Measurements from ENCODE around the gene ATG5.
"Not testable (repeated sequence)": the region's sequence is repeated elsewhere in the genome, so short reads cannot be mapped to it uniquely, and the experiment has no call there.

Gene ATG5

GRCh38 chr6:106243261-106243660 lies 82.3 kb downstream of the ATG5 start:
- Histone ChIP-seq H3K9me3 (ENCODE audit: insufficient read depth, low read depth, low read length) (no peaks in the 10 kb centered on the region), H3K4me2 (ENCODE audit: low read depth, low read length, poor library complexity, severe bottlenecking) (no peak overlapping the region), H4K20me1 (ENCODE audit: insufficient read depth, low read length, poor library complexity, severe bottlenecking) (no peaks in the 10 kb centered on the region), H3K4me3 (ENCODE audit: low read length, poor library complexity, severe bottlenecking) (no peak overlapping the region), H3K79me2 (ENCODE audit: insufficient read depth, low read length) (0 out of 2 replicates have a peak, but pooled peaks cover 2% of the 10 kb centered on the region), H2AFZ (ENCODE audit: low read length) (no peak overlapping the region), H3K4me1 (ENCODE audit: insufficient read depth, low read length, poor library complexity, severe bottlenecking) (no peaks in the 10 kb centered on the region), H3K9ac (ENCODE audit: low read depth, low read length, poor library complexity, severe bottlenecking) (no peak overlapping the region), H3K36me3 (ENCODE audit: insufficient read depth, low read length) (peaks cover 33% of the 10 kb centered on the region; the same call in 1 of the 2 replicates), H3K27me3 (ENCODE audit: insufficient read depth, low read length, poor library complexity, severe bottlenecking) (no peaks in the 10 kb centered on the region), H3K9me2 (replicated peaks; ENCODE audit: low read depth, low read length) (no peaks in the 10 kb centered on the region), H3F3A (ENCODE audit: low read depth) (no peaks in the 10 kb centered on the region)
- TF ChIP-seq EZH2phosphoT487 (IDR thresholded peaks at IDR 0.05; ENCODE audit: borderline replicate concordance) (no peak), CTCF (conservative IDR thresholded peaks at IDR 0.05; ENCODE audit: low read length) (no peak)

GRCh38 chr6:106241498-106241897 lies 84.1 kb downstream of the ATG5 start:
- H3K79me2 ChIP-seq (ENCODE audit: insufficient read depth, low read length), result 0 out of 2 replicates have a peak, but pooled peaks cover 4% of the 10 kb centered on the region
- H3K36me3 ChIP-seq (ENCODE audit: insufficient read depth, low read length), result peaks cover 22% of the 10 kb centered on the region; the same call in 1 of the 2 replicates

DNA sequence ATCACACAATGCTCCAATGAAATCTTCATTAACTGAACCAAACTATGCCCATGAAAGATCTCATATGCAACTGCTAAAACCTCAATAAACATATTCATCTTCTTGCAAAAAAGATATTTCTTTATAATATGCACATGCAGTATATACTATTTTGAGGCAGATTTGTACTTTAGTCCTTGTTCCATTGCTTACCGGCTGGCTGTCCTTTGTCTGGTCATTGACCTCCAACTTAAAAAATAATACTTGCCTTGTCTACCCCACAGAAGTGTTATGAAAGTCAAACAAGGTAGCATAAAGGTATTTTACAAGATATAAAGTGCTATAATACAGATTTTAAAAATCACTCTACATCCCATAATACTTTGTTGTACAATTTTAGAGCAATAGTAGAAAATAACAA lies 88.3 kb downstream of the ATG5 start:
- no peaks in the 10 kb centered on the region for H3F3A ChIP-seq (ENCODE audit: low read depth)
- no peak overlapping the region for H3K4me3 ChIP-seq (ENCODE audit: low read length, poor library complexity, severe bottlenecking)
- H3K36me3 ChIP-seq (ENCODE audit: insufficient read depth, low read length), result peaks cover 28% of the 10 kb centered on the region
- H3K79me2 ChIP-seq (ENCODE audit: insufficient read depth, low read length), result 0 out of 2 replicates have a peak, but pooled peaks cover 4% of the 10 kb centered on the region
- TF ChIP-seq EZH2phosphoT487 (IDR thresholded peaks at IDR 0.05; ENCODE audit: borderline replicate concordance), result no peak
- TF ChIP-seq CTCF (conservative IDR thresholded peaks at IDR 0.05; ENCODE audit: low read length), result no peak
- no peaks in the 10 kb centered on the region for H4K20me1 ChIP-seq (ENCODE audit: insufficient read depth, low read length, poor library complexity, severe bottlenecking)
- no peak overlapping the region for H3K9ac ChIP-seq (ENCODE audit: low read depth, low read length, poor library complexity, severe bottlenecking)
- H3K27me3 ChIP-seq (ENCODE audit: insufficient read depth, low read length, poor library complexity, severe bottlenecking), result no peaks in the 10 kb centered on the region
- no peak overlapping the region for H3K4me2 ChIP-seq (ENCODE audit: low read depth, low read length, poor library complexity, severe bottlenecking)
- no peak overlapping the region for H2AFZ ChIP-seq (ENCODE audit: low read length)
- no peaks in the 10 kb centered on the region for H3K4me1 ChIP-seq (ENCODE audit: insufficient read depth, low read length, poor library complexity, severe bottlenecking)
- H3K9me2 ChIP-seq (replicated peaks; ENCODE audit: low read depth, low read length), result no peaks in the 10 kb centered on the region
- peaks cover 14% of the 10 kb centered on the region; the same call in 1 of the 2 replicates for H3K9me3 ChIP-seq (ENCODE audit: insufficient read depth, low read depth, low read length)

More at GRCh38 chr6:106241498-106241897, 84.1 kb downstream of the ATG5 start:
- Histone ChIP-seq H4K20me1 (ENCODE audit: insufficient read depth, low read length, poor library complexity, severe bottlenecking) (no peaks in the 10 kb centered on the region), H3K27me3 (ENCODE audit: insufficient read depth, low read length, poor library complexity, severe bottlenecking) (no peaks in the 10 kb centered on the region), H3K4me2 (ENCODE audit: low read depth, low read length, poor library complexity, severe bottlenecking) (no peak overlapping the region), H3K4me1 (ENCODE audit: insufficient read depth, low read length, poor library complexity, severe bottlenecking) (no peaks in the 10 kb centered on the region), H3K9me2 (replicated peaks; ENCODE audit: low read depth, low read length) (no peaks in the 10 kb centered on the region), H3F3A (ENCODE audit: low read depth) (no peaks in the 10 kb centered on the region), H3K9me3 (ENCODE audit: insufficient read depth, low read depth, low read length) (0 out of 2 replicates have a peak, but pooled peaks cover under 1% of the 10 kb centered on the region), H3K9ac (ENCODE audit: low read depth, low read length, poor library complexity, severe bottlenecking) (no peak overlapping the region), H2AFZ (ENCODE audit: low read length) (no peak overlapping the region), H3K4me3 (ENCODE audit: low read length, poor library complexity, severe bottlenecking) (no peak overlapping the region)
- TF ChIP-seq CTCF (conservative IDR thresholded peaks at IDR 0.05; ENCODE audit: low read length) (no peak), EZH2phosphoT487 (IDR thresholded peaks at IDR 0.05; ENCODE audit: borderline replicate concordance) (no peak)

GRCh38 chr6:106229876-106230445 lies 95.6 kb downstream of the ATG5 start:
- not testable (repeated sequence) for H3K4me2 ChIP-seq (ENCODE audit: low read depth, low read length, poor library complexity, severe bottlenecking); H4K20me1 ChIP-seq (ENCODE audit: insufficient read depth, low read length, poor library complexity, severe bottlenecking); H3K9me2 ChIP-seq (replicated peaks; ENCODE audit: low read depth, low read length); H3K4me3 ChIP-seq (ENCODE audit: low read length, poor library complexity, severe bottlenecking); H2AFZ ChIP-seq (ENCODE audit: low read length); H3K9me3 ChIP-seq (ENCODE audit: insufficient read depth, low read depth, low read length); H3K9ac ChIP-seq (ENCODE audit: low read depth, low read length, poor library complexity, severe bottlenecking); H3F3A ChIP-seq (ENCODE audit: low read depth); H3K27me3 ChIP-seq (ENCODE audit: insufficient read depth, low read length, poor library complexity, severe bottlenecking); H3K79me2 ChIP-seq (ENCODE audit: insufficient read depth, low read length); H3K36me3 ChIP-seq (ENCODE audit: insufficient read depth, low read length); H3K4me1 ChIP-seq (ENCODE audit: insufficient read depth, low read length, poor library complexity, severe bottlenecking)

Data from Loucy (cell line).